SKM-1 (cell line): ENCODE data around the gene IRF6.
A peak's percentile ranks its signal among the peaks of the same experiment; 100 is the strongest.
"Not testable (repeated sequence)": the region's sequence is repeated elsewhere in the genome, so short reads cannot be mapped to it uniquely, and the experiment has no call there.

Experiments
- DNase-seq: peaks from one replicate; lab custom pipeline; 2025; ENCODE audit not compliant: unreplicated experiment; lab: John Stamatoyannopoulos, UW

The IRF6 gene

DNA sequence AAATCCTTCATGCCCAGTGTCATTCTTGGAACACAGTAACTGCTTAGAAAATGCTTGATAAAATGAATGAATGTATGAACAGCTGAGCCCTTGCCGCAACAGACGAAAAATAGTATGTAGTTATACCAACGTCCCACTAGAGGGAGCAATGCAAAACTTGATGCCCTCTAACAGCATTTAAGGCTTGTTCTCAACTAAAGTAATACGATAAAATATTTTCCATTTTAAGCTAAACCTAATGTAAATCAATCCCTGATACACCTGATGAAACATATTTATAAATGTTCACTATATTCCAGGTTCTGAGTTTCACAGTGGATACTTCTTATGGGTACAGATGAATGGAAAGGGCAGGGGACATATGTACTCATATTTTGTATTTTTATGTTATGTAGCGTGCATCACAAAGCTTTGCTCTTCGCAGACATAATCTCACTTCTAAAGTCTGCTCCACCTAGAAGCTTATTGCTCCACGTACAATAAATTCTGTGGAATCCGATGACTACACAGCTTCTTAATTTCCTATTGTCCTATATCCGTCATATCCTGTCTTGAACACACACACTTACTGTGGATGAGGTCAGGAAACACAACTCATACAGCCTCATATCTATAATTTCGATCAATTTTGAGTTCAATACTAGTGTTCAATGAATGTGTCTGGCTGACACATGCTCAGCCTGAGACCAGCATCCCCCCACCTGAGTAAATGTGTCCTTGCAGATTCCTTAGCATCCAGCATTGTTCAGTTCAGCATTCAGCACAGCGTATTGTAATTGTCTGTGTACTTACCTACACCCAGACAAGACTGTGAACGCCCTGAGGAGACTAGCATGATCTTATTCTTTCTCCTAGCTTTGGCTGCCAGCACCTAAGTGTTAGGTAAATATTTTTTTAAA lies 17.4 kb upstream of the IRF6 start:
- DNase-seq = peak; percentile 56

DNA sequence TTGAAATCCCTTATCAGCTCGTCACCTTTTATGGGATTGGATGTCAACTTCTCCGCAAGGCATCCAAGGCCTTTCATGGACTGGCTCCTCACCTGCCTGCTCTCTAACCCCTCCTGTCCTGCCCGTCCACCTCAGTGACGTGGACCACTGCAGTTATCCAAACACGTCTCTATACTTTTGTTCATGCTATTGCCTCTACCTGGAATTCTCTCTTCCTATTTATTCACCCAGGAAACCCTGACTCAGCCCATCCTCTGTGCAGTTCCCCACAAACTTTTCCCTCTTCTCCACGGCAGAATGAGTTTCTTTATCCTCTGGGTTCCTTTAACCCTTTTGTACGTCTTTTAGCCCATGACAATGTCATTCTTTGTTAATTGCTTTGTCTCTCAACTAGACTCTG lies 16.8 kb upstream of the IRF6 start:
- no peak for DNase-seq

DNA sequence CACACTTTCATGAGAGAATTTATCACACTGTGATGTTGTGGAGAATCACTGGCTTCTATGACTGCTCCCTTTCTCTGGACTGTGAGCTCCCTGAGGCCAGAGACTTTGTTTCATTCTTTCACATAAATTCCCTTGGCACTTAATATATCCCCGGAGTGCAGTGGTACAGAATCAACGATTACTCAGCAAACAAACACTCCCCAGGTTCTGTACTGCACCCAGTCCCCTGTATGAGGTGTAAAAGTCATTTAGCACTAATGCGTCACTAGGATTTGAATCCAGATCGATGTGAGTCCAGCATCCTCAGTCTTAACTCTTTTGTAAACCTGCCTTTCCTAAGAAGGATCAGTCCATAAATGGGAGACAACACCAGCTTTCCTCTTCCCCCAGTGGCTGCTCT lies 15.0 kb upstream of the IRF6 start:
- no peak for DNase-seq

GRCh38 chr1:209819058-209819457 lies 13.1 kb upstream of the IRF6 start:
- no peak for DNase-seq

DNA sequence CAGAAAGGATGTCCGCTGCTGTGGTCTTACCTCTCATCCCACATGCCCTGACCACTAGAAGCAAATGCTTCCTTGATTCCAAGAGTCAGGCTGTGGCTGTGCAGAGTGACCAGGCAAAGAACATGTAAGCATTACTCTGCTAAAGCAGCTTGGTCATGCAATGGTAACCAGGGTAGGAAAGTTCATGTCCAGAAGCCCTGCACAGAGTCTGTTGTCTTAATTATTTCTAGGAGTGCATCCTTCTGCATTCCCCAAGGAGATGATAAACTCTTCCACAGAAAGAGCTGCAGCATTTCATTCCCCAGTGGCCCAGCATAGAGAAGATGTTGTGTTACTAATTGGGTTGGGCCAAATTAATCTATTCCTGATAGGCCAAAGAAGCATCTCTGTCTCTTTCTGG lies 11.7 kb upstream of the IRF6 start:
- no peak for DNase-seq

- no peak for DNase-seq
These were observed 11.0 kb upstream of the IRF6 start for GRCh38 chr1:209816923-209817322.

GRCh38 chr1:209815931-209816341 lies 10.0 kb upstream of the IRF6 start:
- DNase-seq = no peak

DNA sequence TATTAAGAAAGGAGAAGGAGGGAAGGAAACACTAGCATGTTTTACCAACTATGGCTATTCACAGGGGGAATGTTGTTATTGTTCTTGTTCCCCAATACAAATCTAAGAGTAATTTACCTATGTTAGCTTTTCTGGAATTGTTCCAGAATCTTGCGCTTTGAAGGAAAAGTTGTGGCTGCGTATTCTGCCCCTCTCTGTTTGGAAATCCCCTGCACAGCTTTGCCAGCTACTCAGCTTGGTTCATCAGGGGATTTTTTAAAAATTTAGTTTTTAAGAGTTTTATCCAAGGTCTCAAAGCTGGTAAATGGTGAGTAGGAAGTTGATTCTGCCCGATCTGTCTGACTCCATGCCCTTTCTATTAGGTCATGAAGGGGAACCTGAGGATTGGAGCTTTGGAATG lies 9.5 kb upstream of the IRF6 start:
- DNase-seq = no peak

DNA sequence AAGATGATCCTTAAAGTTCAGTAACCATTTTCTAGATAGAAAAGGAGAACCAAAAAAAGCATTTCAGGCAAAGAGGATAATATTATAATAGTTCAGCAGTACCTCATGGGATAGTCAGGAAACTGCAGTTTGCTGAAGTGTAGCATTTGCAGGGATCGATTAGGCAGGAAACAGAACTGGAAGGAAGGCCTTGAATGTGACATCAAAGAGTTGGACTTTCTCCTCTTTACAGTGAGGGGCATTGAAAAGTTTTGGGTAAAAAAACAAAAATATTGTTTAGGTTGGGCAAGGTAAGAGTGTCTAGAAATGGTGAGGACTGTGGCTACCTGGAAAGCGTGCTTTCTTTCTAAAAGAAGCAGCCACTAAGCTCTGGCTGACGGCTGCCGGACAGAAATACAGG lies 8.0 kb upstream of the IRF6 start:
- DNase-seq = no peak

DNA sequence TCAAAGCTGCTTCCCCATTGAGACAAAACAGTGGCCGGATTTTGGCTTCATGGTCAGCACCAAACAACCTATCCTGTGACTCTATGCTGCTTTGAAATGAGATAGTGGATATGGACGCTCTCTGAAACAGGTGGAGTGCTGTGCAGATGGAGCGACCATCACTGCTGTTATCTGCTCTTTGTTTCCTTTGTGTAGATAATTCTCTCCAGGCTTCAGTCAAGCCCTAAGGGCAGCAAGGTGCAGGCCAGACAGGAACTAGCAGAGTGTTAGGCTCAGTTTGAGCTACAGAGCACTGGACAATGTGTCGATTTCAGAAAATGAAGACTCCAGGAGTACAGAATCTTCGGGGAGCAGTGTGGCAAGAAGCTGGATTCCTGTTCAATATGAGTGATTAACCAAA lies 4.8 kb upstream of the IRF6 start:
- no peak for DNase-seq

DNA sequence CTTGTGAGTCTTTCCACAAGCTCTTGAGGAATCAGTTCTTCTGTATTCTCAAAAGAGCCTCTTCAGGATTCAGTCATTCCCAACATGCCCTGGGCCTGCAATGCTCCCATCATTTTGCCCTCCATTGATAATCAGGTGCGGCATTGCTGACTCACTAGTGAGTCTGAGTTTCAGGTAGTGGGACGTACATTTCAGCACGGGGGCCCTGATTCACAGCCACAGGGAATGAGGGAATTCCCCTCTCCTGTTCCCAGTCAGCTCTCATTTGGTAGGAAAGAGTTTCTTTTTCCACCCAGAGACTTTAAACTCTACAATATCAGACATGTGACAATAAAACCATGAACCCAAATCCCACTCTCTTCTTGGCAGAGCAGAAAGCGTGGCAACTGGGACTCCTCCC lies 3.7 kb upstream of the IRF6 start:
- DNase-seq = no peak

- DNase-seq = no peak
These were observed 2.2 kb upstream of the IRF6 start for GRCh38 chr1:209808059-209808581.

DNA sequence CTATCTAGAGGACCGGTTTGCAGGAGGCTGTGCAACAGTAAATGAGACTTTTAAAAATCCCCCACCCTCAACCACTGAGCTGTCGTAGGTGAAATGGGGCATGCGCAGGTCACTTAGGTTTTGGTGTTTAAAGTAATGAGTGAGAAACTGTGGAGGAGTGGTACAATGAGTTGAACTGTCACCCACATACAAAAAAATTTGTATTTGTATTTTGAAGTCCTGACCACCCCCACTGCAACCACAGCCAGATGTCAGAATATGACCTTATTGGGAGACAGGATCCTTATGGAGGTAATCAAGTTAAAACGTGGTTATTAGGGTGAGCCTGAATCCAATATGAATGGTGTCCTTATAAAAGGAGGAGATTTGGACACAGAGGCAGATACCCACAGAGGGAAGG lies 1.6 kb upstream of the IRF6 start:
- no peak for DNase-seq

- DNase-seq = no peak
These were observed 581 bp downstream of the IRF6 start for GRCh38 chr1:209805341-209805781.

GRCh38 chr1:209803568-209803967 lies 2.4 kb downstream of the IRF6 start:
- DNase-seq = no peak

DNA sequence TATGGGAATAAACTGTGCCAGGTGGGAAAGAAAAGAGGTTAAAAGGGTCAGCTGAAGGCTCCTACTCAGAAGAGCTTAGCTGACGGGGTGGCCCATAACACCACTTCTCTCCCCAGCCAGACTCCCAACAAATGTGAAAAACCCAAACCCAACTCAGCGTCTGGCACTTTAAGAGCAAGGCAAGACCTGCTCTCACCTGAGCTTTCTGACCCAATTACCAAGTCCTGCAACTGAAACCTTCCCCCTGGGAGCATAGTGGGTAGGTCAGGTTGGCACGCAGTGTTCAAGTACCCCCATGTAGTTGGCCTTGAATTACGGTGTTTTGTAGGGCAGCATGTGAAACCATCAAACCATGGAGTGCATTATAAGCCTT lies 3.2 kb downstream of the IRF6 start:
- DNase-seq = no peak

GRCh38 chr1:209802117-209802779 lies 3.7 kb downstream of the IRF6 start:
- DNase-seq = no peak

- DNase-seq = no peak
These were observed 4.7 kb downstream of the IRF6 start for GRCh38 chr1:209800984-209801834.

- peak; percentile 41 for DNase-seq
These were observed 7.8 kb downstream of the IRF6 start for GRCh38 chr1:209797978-209798639.

GRCh38 chr1:209793711-209794110 lies 12.2 kb downstream of the IRF6 start:
- DNase-seq = not testable (repeated sequence)

DNA sequence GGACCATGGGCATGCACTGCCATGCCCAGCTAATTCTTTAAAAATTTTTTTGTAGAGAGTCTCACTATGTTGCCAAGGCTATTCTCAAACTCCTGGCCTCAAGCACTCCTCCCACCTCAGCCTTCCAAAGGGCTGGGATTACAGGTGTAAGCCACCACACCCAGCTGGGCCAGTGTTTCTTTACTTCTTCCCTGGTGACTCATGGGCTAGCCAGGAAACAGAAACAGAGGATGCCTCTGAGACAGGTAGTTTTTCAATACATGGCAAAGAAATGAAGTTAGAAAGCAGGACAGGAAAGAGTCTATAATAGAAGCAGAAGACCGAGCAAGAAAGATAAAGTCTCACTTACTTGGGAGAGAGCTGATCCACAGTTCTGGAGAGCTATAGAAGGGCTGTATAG lies 14.0 kb downstream of the IRF6 start:
- DNase-seq = no peak
